HG03378 (cell line): ENCODE results near the gene ABCC9.

Experiments used
- ATAC-seq: cut with Tn5 transposase; IDR thresholded peaks from one replicate; pipeline ENCODE4 v1.9.1; 2021; ENCODE audit warnings: mild to moderate bottlenecking, moderate library complexity; ENCODE audit not compliant: unreplicated experiment

Gene ABCC9

GRCh38 chr12:21776175-21776574 is 165.1 kb downstream of the ABCC9 start:
- ATAC-seq, result no peak

GRCh38 chr12:21775133-21775820 is 165.9 kb downstream of the ABCC9 start:
- ATAC-seq, result no peak

GRCh38 chr12:21774358-21775132 is 166.7 kb downstream of the ABCC9 start, which contains the start of gene KCNJ8:
TSS of gene KCNJ8 (minus strand) at chr12:21774706. CDS start at chr12:21773616, 1,090 bp downstream.
- no peak for ATAC-seq

- no peak for ATAC-seq
Measured at GRCh38 chr12:21773806-21774205, 167.4 kb downstream of the ABCC9 start.

- ATAC-seq, result no peak
Measured at GRCh38 chr12:21773263-21773741, 167.9 kb downstream of the ABCC9 start.

GRCh38 chr12:21771311-21771710 is 169.9 kb downstream of the ABCC9 start:
- ATAC-seq, result no peak

- ATAC-seq, result no peak
Measured at GRCh38 chr12:21769307-21769706, 171.9 kb downstream of the ABCC9 start.

GRCh38 chr12:21766403-21766802 is 174.8 kb downstream of the ABCC9 start:
- no peak for ATAC-seq

- no peak for ATAC-seq
Measured at GRCh38 chr12:21764950-21765349, 176.3 kb downstream of the ABCC9 start.

GRCh38 chr12:21764065-21764464 is 177.2 kb downstream of the ABCC9 start:
- no peak for ATAC-seq

- no peak for ATAC-seq
Measured at GRCh38 chr12:21763531-21763930, 177.7 kb downstream of the ABCC9 start.

GRCh38 chr12:21759737-21760136 is 181.5 kb downstream of the ABCC9 start:
- ATAC-seq, result no peak

GRCh38 chr12:21757735-21758134 is 183.5 kb downstream of the ABCC9 start:
- ATAC-seq, result no peak

- ATAC-seq, result no peak
Measured at GRCh38 chr12:21756699-21757098, 184.5 kb downstream of the ABCC9 start.

GRCh38 chr12:21751517-21751916 is 189.7 kb downstream of the ABCC9 start:
- no peak for ATAC-seq
